Activated CD8-positive, alpha-beta T cell treated with anti-CD3 and anti-CD28 coated beads for 36 hours (primary cell): ENCODE results near the gene ADCY7. TPM values are rescaled to one million over a fixed set of nuclear protein-coding genes. Genes with fewer than 3 reads are reported as not detected.
"Not testable (repeated sequence)": the region's sequence is repeated elsewhere in the genome, so short reads cannot be mapped to it uniquely, and the experiment has no call there.

Experiments
- ATAC-seq: fragments of 200-7000 bp; cut with Tn5 transposase; one replicate; pipeline ENCODE4 v1.10.0; 2021; ENCODE audit warnings: mild to moderate bottlenecking, moderate library complexity
- CTCF ChIA-PET: fragments of 350-600 bp; sonication (Branson Sonifier 250); formaldehyde crosslinking; loops from one replicate; lab custom pipeline; 2021; ENCODE audit warnings: antibody characterized with exemption; lab: Charles Lee
- POLR2A ChIA-PET: fragments of 350-600 bp; sonication (Branson Sonifier 250); formaldehyde crosslinking; loops from one replicate; lab custom pipeline; 2021; ENCODE audit warnings: antibody characterized with exemption; lab: Charles Lee
- DNase-seq: peaks from one replicate; pipeline ENCODE4 v3.0.0-alpha.2; 2020
- H3K27ac Mint-ChIP-seq: one replicate; pipeline ENCODE4 v1.8.0; 2021; ENCODE audit warnings: mild to moderate bottlenecking, mixed read lengths
- H3K27me3 Mint-ChIP-seq: one replicate; pipeline ENCODE4 v1.8.0; 2021; ENCODE audit warnings: mixed read lengths
- H3K36me3 Mint-ChIP-seq: one replicate; pipeline ENCODE4 v1.8.0; 2021; ENCODE audit warnings: low read depth, mixed read lengths
- H3K4me1 Mint-ChIP-seq: one replicate; pipeline ENCODE4 v1.8.0; 2021; ENCODE audit warnings: low read depth, mixed read lengths
- H3K4me3 Mint-ChIP-seq: one replicate; pipeline ENCODE4 v1.8.0; 2021; ENCODE audit warnings: mild to moderate bottlenecking, moderate library complexity, mixed read lengths
- H3K9me3 Mint-ChIP-seq: one replicate; pipeline ENCODE4 v1.8.0; 2021; ENCODE audit warnings: mixed read lengths
- CTCF ChIP-seq: fragments of 200-600 bp; IDR thresholded peaks from one replicate; pipeline ENCODE4 v1.8.0; 2022; ENCODE audit warnings: antibody characterized with exemption, mild to moderate bottlenecking
- intact Hi-C: fragments of 100-400 bp; cut with micrococcal nuclease; formaldehyde crosslinking; loops from one replicate; pipeline ENCODE4 v1.10.0; 2022
- total RNA-seq, 2 experiments: library from RNA; stranded (reverse); gene quantifications; one replicate each; pipeline ENCODE4 v1.2.3, GENCODE V29; 2021

Gene ADCY7
- total RNA-seq, 2 experiments from 2014 or later: 89.9 to 92.1 TPM

- Mint-ChIP-seq H3K36me3 (no peaks in the 10 kb centered on the region), H3K27me3 (no peaks in the 10 kb centered on the region), H3K9me3 (no peaks in the 10 kb centered on the region), H3K4me1 (no peaks in the 10 kb centered on the region), H3K27ac (no peak overlapping the region), H3K4me3 (no peak overlapping the region)
- TF ChIP-seq CTCF: no peak
- ATAC-seq: no peak
- DNase-seq: no peak
- CTCF ChIA-PET: interaction anchor here (0.9 kb wide), 1 partner anchor 13 kb away, joined by 4 read pairs; no protein-coding TSS in a partner anchor
- intact Hi-C loops: no loop called here
- POLR2A ChIA-PET: interaction anchor here (1.5 kb wide), 1 partner anchor 10 kb away, joined by 7 read pairs; no protein-coding TSS in a partner anchor
Observed at GRCh38 chr16:50235581-50235980, 30.8 kb upstream of the ADCY7 start.

GRCh38 chr16:50238314-50238713, 28.0 kb upstream of the ADCY7 start:
- CTCF ChIA-PET: interaction anchor here (1.2 kb wide), 1 partner anchor 14 kb away, joined by 4 read pairs; no protein-coding TSS in a partner anchor
- TF ChIP-seq CTCF: no peak
- H3K4me3 Mint-ChIP-seq: no peak overlapping the region
- no peaks in the 10 kb centered on the region for H3K9me3 Mint-ChIP-seq
- no peaks in the 10 kb centered on the region for H3K27me3 Mint-ChIP-seq
- intact Hi-C loops: no loop called here
- DNase-seq (no peak), ATAC-seq (no peak)
- H3K36me3 Mint-ChIP-seq: no peaks in the 10 kb centered on the region
- POLR2A ChIA-PET: no interaction called here
- H3K27ac Mint-ChIP-seq: no peak overlapping the region
- no peaks in the 10 kb centered on the region for H3K4me1 Mint-ChIP-seq

- no peaks in the 10 kb centered on the region for H3K27me3 Mint-ChIP-seq
- no peaks in the 10 kb centered on the region for H3K4me1 Mint-ChIP-seq
- intact Hi-C loops: no loop called here
- ATAC-seq: no peak
- ChIA-PET CTCF (interaction anchor here (1.0 to 2.3 kb wide), 3 partner anchors 11 to 89 kb away, joined by 4 to 6 read pairs (median 4); no protein-coding TSS in a partner anchor), POLR2A (no interaction called here)
- no peak for DNase-seq
- H3K4me3 Mint-ChIP-seq: no peak overlapping the region
- H3K9me3 Mint-ChIP-seq: no peaks in the 10 kb centered on the region
- no peaks in the 10 kb centered on the region for H3K36me3 Mint-ChIP-seq
- TF ChIP-seq CTCF: no peak
- no peak overlapping the region for H3K27ac Mint-ChIP-seq
Observed at GRCh38 chr16:50238868-50239301, 27.5 kb upstream of the ADCY7 start.

- peaks cover 13% of the 10 kb centered on the region for H3K4me1 Mint-ChIP-seq
- H3K4me3 Mint-ChIP-seq, intact Hi-C loops, H3K27ac Mint-ChIP-seq, H3K27me3 Mint-ChIP-seq, H3K36me3 Mint-ChIP-seq, H3K9me3 Mint-ChIP-seq, ATAC-seq, DNase-seq: not testable (repeated sequence)
- CTCF ChIA-PET: interaction anchor here (1.2 to 1.4 kb wide), 3 partner anchors 9 to 84 kb away, joined by 3 to 5 read pairs (median 4); no protein-coding TSS in a partner anchor
- POLR2A ChIA-PET: interaction anchor here (0.7 to 1.4 kb wide), 2 partner anchors 8 to 60 kb away, joined by 3 read pairs; no protein-coding TSS in a partner anchor
Observed at GRCh38 chr16:50243024-50243423, 23.3 kb upstream of the ADCY7 start.

- H3K4me3 Mint-ChIP-seq: no peak overlapping the region
- H3K27ac Mint-ChIP-seq: no peak overlapping the region
- H3K9me3 Mint-ChIP-seq: no peaks in the 10 kb centered on the region
- peaks cover 13% of the 10 kb centered on the region for H3K4me1 Mint-ChIP-seq
- intact Hi-C loops: no loop called here
- H3K27me3 Mint-ChIP-seq: no peaks in the 10 kb centered on the region
- ChIA-PET CTCF (interaction anchor here (1.0 to 1.4 kb wide), 2 partner anchors 34 to 562 kb away, joined by 3 to 5 read pairs; no protein-coding TSS in a partner anchor), POLR2A (interaction anchor here (1.0 to 1.4 kb wide), 3 partner anchors 14 to 89 kb away, joined by 3 read pairs; no protein-coding TSS in a partner anchor)
- ATAC-seq: no peak
- no peaks in the 10 kb centered on the region for H3K36me3 Mint-ChIP-seq
- no peak for DNase-seq
- TF ChIP-seq CTCF: no peak
Observed at GRCh38 chr16:50244140-50244503, 22.2 kb upstream of the ADCY7 start.
